Caco-2 (cell line): Measurements from ENCODE around the gene UNKL. TPM values are rescaled to one million over a fixed set of nuclear protein-coding genes. Genes with fewer than 3 reads are reported as not detected.

Experiments used
- BruUV-seq: library from RNA; stranded (reverse); fragments of 400-500 nt; replicated peaks from 2 replicates; lab custom pipeline; 2021; lab: Mats Ljungman, UMichigan
- CTCF ChIA-PET: fragments of 300-600 bp; sonication (Branson Sonifier 250); formaldehyde crosslinking; loops from one replicate; lab custom pipeline; 2022; ENCODE audit warnings: antibody characterized with exemption; lab: Charles Lee
- POLR2A ChIA-PET: fragments of 300-600 bp; sonication (Branson Sonifier 250); formaldehyde crosslinking; loops from one replicate; lab custom pipeline; 2022; ENCODE audit warnings: antibody characterized with exemption; lab: Charles Lee
- DNase-seq, 2 experiments: peaks; one replicate each; pipeline versions ENCODE4 v3.0.0 to v3.0.0-alpha.2; 2020 to 2022
- H3K27me3 ChIP-seq: replicated peaks from 2 replicates; pipeline ENCODE4 v1.6.0; 2011; ENCODE audit warnings: low read length; ENCODE audit not compliant: control insufficient read depth, insufficient read depth
- H3K36me3 ChIP-seq: 2 replicates; pipeline ENCODE4 v1.5.1; 2011; ENCODE audit warnings: low read length; ENCODE audit not compliant: control insufficient read depth, insufficient read depth
- H3K4me1 ChIP-seq: fragments of 250-450 bp; sonication (Bioruptor Pico); 2 replicates; pipeline ENCODE4 v1.5.1; 2020; ENCODE audit warnings: mild to moderate bottlenecking
- H3K4me3 ChIP-seq: 2 replicates; pipeline ENCODE4 v1.5.1; 2011; ENCODE audit warnings: low read depth, mild to moderate bottlenecking, control low read depth, low read length
- H3K9me3 ChIP-seq: fragments of 250-450 bp; sonication (Bioruptor Pico); 2 replicates; pipeline ENCODE4 v1.5.1; 2020; ENCODE audit warnings: mild to moderate bottlenecking, moderate library complexity
- H3K27ac Mint-ChIP-seq: one replicate; pipeline ENCODE4 v1.8.0; 2022; ENCODE audit warnings: mixed read lengths; ENCODE audit not compliant: unreplicated experiment
- H3K27me3 Mint-ChIP-seq: one replicate; pipeline ENCODE4 v1.8.0; 2022; ENCODE audit warnings: mixed read lengths; ENCODE audit not compliant: insufficient read depth, unreplicated experiment
- H3K36me3 Mint-ChIP-seq: one replicate; pipeline ENCODE4 v1.8.0; 2022; ENCODE audit warnings: mild to moderate bottlenecking, mixed read lengths; ENCODE audit not compliant: insufficient read depth, unreplicated experiment
- H3K4me1 Mint-ChIP-seq: one replicate; pipeline ENCODE4 v1.8.0; 2022; ENCODE audit warnings: low read depth, mixed read lengths; ENCODE audit not compliant: unreplicated experiment
- H3K4me3 Mint-ChIP-seq: one replicate; pipeline ENCODE4 v1.8.0; 2022; ENCODE audit warnings: mild to moderate bottlenecking, moderate library complexity, mixed read lengths; ENCODE audit not compliant: unreplicated experiment
- H3K9me3 Mint-ChIP-seq: one replicate; pipeline ENCODE4 v1.8.0; 2022; ENCODE audit warnings: mixed read lengths; ENCODE audit not compliant: unreplicated experiment
- intact Hi-C: fragments of 100-400 bp; cut with micrococcal nuclease; formaldehyde crosslinking; loops from one replicate; pipeline ENCODE4 v1.10.0; 2022; ENCODE audit not compliant: unreplicated experiment
- total RNA-seq: library from RNA; stranded (reverse); gene quantifications from 2 replicates; pipeline ENCODE4 v1.2.3, GENCODE V29; 2022
- TF ChIP-seq, protein P1 (sequence below), 2 experiments: fragments of 200-600 bp in 1 of 2; IDR thresholded peaks; 1 replicate in 1 of 2; 2 replicates in 1 of 2; pipeline versions ENCODE4 v1.5.1 to v1.8.0; 2011 to 2022; ENCODE audit warnings: antibody characterized with exemption in 1 of 2, control low read depth in 1 of 2, inconsistent platforms in 1 of 2, low read depth in 1 of 2, low read length in 1 of 2, mild to moderate bottlenecking in 1 of 2, moderate library complexity in 1 of 2; ENCODE audit not compliant: insufficient read depth in 1 of 2, severe bottlenecking in 1 of 2, unreplicated experiment in 1 of 2

Gene UNKL
- total RNA-seq, 1 experiment from 2014 or later: 31.2 TPM

DNA sequence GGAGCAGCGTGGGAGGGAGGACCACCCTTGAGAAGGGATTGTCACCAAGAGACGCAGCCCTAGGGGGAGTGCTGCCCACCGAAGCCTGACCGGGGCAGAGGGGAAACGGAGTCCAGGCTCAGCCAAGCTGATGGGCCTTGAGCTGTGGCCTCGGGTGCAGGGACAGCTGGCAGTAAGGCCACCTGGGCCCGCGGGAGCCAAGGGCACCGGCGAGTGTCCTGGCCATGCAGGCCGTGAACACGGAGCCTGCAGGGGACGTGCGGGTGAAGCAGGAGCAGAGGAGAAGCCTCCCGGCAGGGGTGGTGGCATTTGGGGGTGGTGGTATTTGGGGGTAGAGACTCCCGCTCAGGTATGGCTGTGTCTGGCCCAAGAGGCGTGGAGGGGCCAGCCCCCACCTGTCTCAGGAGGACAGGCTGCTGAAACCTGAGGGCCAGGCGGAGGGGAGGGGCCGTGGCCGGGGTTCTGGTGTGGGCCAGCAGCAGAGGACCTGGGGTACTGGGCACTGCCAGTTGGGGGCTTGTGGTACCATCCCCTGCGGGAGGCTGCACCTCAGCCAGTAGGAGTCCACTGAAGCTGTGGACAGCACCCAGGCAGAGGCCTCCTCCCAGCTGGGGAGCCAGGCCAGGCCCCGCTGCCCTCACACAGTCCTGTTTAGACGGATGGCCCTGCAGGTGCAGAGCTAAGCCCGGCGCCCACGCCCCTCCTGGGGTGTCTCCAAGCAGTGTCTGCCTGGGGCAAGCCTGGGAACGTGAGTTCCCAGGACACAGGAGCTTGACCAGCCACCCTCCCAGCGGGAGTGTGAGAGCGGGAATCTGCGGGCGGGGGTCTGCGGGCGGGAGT is 58.2 kb downstream of the UNKL start:
- no TSS peak for BruUV-seq
- DNase-seq: no peak
- Mint-ChIP-seq H3K36me3 (peaks cover 67% of the 10 kb centered on the region), H3K4me3 (no peak overlapping the region), H3K27ac (peak overlapping the region; percentile 19), H3K9me3 (no peaks in the 10 kb centered on the region), H3K27me3 (no peaks in the 10 kb centered on the region), H3K4me1 (peaks cover 11% of the 10 kb centered on the region)
- Histone ChIP-seq H3K36me3 (no peaks in the 10 kb centered on the region), H3K27me3 (no peaks in the 10 kb centered on the region), H3K4me3 (no peak overlapping the region), H3K9me3 (no peaks in the 10 kb centered on the region), H3K4me1 (no peaks in the 10 kb centered on the region)
- TF ChIP-seq, protein P1, sequence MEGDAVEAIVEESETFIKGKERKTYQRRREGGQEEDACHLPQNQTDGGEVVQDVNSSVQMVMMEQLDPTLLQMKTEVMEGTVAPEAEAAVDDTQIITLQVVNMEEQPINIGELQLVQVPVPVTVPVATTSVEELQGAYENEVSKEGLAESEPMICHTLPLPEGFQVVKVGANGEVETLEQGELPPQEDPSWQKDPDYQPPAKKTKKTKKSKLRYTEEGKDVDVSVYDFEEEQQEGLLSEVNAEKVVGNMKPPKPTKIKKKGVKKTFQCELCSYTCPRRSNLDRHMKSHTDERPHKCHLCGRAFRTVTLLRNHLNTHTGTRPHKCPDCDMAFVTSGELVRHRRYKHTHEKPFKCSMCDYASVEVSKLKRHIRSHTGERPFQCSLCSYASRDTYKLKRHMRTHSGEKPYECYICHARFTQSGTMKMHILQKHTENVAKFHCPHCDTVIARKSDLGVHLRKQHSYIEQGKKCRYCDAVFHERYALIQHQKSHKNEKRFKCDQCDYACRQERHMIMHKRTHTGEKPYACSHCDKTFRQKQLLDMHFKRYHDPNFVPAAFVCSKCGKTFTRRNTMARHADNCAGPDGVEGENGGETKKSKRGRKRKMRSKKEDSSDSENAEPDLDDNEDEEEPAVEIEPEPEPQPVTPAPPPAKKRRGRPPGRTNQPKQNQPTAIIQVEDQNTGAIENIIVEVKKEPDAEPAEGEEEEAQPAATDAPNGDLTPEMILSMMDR (IDR thresholded peaks at IDR 0.05; ENCODE audit: insufficient read depth in 1 of 2, low read depth in 1 of 2, low read length in 1 of 2, severe bottlenecking in 1 of 2, unreplicated experiment in 1 of 2): no peak
- CTCF ChIA-PET: interaction anchor here (0.6 kb wide), 1 partner anchor 14 kb away, joined by 4 read pairs; no protein-coding TSS in a partner anchor
- POLR2A ChIA-PET: no interaction called here
- intact Hi-C loops: no loop called here

DNA sequence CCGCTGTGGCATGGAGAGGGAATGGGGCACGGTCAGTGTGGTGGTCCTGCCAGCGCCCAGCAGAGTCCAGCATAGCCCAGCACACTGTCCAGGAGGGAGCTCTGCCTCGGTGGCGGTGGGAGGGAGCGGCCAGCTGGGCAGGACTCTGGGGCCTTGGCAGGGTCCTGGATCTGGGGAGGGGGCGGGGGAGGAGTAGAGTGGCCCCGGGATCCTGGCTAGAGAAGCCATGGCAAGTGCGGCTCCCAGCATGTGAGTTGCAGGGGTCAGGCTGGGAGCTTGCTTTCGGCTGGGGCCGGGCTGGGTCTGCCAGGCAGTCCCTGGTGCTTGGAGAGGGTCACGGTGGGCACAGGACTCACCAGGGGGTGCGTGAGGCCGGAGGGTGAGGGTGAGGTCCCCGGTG is 58.9 kb downstream of the UNKL start:
- ChIA-PET POLR2A (no interaction called here), CTCF (no interaction called here)
- Mint-ChIP-seq H3K4me3 (no peak overlapping the region), H3K36me3 (peaks cover 60% of the 10 kb centered on the region), H3K27ac (no peak overlapping the region), H3K4me1 (peaks cover 11% of the 10 kb centered on the region), H3K27me3 (no peaks in the 10 kb centered on the region), H3K9me3 (no peaks in the 10 kb centered on the region)
- no peaks in the 10 kb centered on the region for H3K27me3 ChIP-seq
- H3K9me3 ChIP-seq: no peaks in the 10 kb centered on the region
- 0 out of 2 replicates have a peak, but pooled peaks cover 3% of the 10 kb centered on the region for H3K4me1 ChIP-seq
- intact Hi-C loops: no loop called here
- BruUV-seq: no TSS peak
- TF ChIP-seq, protein P1 (IDR thresholded peaks at IDR 0.05; ENCODE audit: insufficient read depth in 1 of 2, low read depth in 1 of 2, low read length in 1 of 2, severe bottlenecking in 1 of 2, unreplicated experiment in 1 of 2): no peak
- no peak for DNase-seq
- H3K4me3 ChIP-seq: no peak overlapping the region
- no peaks in the 10 kb centered on the region for H3K36me3 ChIP-seq

DNA sequence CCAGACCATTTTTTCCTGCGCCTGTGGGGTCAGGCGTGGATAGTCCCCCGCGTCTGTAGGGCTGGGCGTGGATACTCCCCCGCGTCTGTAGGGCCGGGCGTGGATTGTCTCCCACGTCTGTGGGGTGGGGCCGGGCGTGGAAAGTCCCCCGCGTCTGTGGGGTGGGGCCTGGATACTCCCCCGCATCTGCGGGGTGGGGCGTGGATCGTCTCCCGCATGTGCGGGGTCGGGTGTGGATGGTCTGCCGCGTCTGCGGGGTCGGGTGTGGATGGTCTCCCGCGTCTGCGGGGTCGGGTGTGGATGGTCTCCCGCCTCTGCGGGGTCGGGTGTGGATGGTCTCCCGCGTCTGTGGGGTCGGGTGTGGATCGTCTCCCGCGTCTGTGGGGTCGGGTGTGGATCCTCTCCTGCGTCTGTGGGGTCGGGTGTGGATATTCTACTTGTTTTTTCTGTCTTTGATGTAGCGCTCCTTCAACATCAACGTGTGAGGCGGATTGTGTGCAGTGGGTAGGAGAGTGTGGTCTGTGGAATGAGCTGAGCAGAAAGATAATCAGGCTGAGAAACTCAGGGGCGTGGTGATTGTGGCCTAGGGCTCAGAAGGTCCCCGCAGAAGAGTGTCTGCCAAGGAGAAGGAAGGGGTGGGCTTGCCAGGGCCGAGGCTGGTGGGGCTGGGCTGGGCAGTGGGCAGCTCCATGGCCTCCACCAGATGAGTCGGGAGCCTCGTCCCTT is 59.5 kb downstream of the UNKL start:
- BruUV-seq: no TSS peak
- Histone ChIP-seq H3K36me3 (no peaks in the 10 kb centered on the region; the same call in 1 of the 2 replicates), H3K4me1 (0 out of 2 replicates have a peak, but pooled peaks cover 3% of the 10 kb centered on the region), H3K4me3 (no peak overlapping the region), H3K27me3 (no peaks in the 10 kb centered on the region), H3K9me3 (no peaks in the 10 kb centered on the region)
- TF ChIP-seq, protein P1 (IDR thresholded peaks at IDR 0.05; ENCODE audit: insufficient read depth in 1 of 2, low read depth in 1 of 2, low read length in 1 of 2, severe bottlenecking in 1 of 2, unreplicated experiment in 1 of 2): no peak
- peaks cover 54% of the 10 kb centered on the region for H3K36me3 Mint-ChIP-seq
- POLR2A ChIA-PET: no interaction called here
- no peak overlapping the region for H3K27ac Mint-ChIP-seq
- peaks cover 11% of the 10 kb centered on the region for H3K4me1 Mint-ChIP-seq
- no peak overlapping the region for H3K4me3 Mint-ChIP-seq
- no peaks in the 10 kb centered on the region for H3K9me3 Mint-ChIP-seq
- CTCF ChIA-PET: no interaction called here
- DNase-seq: no peak
- intact Hi-C loops: no loop called here
- H3K27me3 Mint-ChIP-seq: no peaks in the 10 kb centered on the region
